BJ (cell line): Measurements from ENCODE around the gene AARS1. TPM values are rescaled to one million over a fixed set of nuclear protein-coding genes. Genes with fewer than 3 reads are reported as not detected.
A peak's percentile ranks its signal among the peaks of the same experiment; 100 is the strongest.

Experiments
- CTCF ChIA-PET: fragments of 350-600 bp; formaldehyde crosslinking; extraction: SDS; loops from one replicate; lab custom pipeline; 2021; ENCODE audit warnings: antibody characterized with exemption, inconsistent platforms; lab: Yijun Ruan, JAX
- POLR2A ChIA-PET: fragments of 300-600 bp; sonication (Branson Sonifier 250); formaldehyde crosslinking; extraction: SDS; loops from one replicate; lab custom pipeline; 2021; ENCODE audit warnings: antibody characterized with exemption; lab: Charles Lee
- DNase-seq: peaks from one replicate; pipeline ENCODE4 v3.0.0-alpha.2; 2011; ENCODE audit warnings: low read depth
- H3K27me3 ChIP-seq: 2 replicates; pipeline ENCODE4 v1.6.0; 2011; ENCODE audit warnings: low read length; ENCODE audit not compliant: control insufficient read depth, insufficient read depth
- H3K36me3 ChIP-seq: 2 replicates; pipeline ENCODE4 v1.5.1; 2011; ENCODE audit warnings: low read length; ENCODE audit not compliant: control insufficient read depth, insufficient read depth
- H3K4me3 ChIP-seq: 2 replicates; pipeline ENCODE4 v1.5.1; 2011; ENCODE audit warnings: low read depth, mild to moderate bottlenecking, control low read depth, low read length
- polyA plus RNA-seq: library from polyadenylated mRNA; depleted of rRNA; stranded (reverse); fragments of >200 nt; gene quantifications from 2 replicates; pipeline ENCODE4 v1.2.3, GENCODE V29; 2011
- TF ChIP-seq, protein P1 (sequence below): IDR thresholded peaks from 2 replicates; pipeline ENCODE4 v1.5.1; 2011; ENCODE audit warnings: low read depth, mild to moderate bottlenecking, control low read depth, inconsistent platforms, low read length, moderate library complexity; ENCODE audit not compliant: insufficient read depth

AARS1 gene
- polyA plus RNA-seq, 1 experiment: 234 TPM

DNA sequence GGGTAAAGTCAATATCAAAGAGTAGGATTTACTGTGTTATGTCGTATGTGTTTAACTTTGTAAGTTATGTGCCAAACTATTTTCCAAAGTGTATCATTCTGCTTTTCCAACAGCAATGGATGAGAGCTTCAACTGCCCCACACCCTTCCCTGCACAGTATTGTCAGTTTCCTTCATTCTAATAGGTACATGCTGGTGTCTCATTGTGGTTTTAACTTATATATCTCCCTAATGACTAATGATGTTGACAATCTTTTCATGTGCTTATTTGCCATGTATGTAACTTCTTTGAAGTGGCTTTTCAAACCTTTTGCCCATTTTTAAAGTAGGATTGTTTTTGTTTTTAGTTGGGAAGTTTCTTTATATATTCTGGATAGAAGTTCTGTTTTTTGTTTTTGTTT lies 13.4 kb upstream of the AARS1 start:
- POLR2A ChIA-PET: no interaction called here
- H3K4me3 ChIP-seq: no peak overlapping the region
- no peak for DNase-seq
- 0 out of 2 replicates have a peak, but pooled peaks cover 1% of the 10 kb centered on the region for H3K36me3 ChIP-seq
- no peaks in the 10 kb centered on the region for H3K27me3 ChIP-seq
- TF ChIP-seq, protein P1, sequence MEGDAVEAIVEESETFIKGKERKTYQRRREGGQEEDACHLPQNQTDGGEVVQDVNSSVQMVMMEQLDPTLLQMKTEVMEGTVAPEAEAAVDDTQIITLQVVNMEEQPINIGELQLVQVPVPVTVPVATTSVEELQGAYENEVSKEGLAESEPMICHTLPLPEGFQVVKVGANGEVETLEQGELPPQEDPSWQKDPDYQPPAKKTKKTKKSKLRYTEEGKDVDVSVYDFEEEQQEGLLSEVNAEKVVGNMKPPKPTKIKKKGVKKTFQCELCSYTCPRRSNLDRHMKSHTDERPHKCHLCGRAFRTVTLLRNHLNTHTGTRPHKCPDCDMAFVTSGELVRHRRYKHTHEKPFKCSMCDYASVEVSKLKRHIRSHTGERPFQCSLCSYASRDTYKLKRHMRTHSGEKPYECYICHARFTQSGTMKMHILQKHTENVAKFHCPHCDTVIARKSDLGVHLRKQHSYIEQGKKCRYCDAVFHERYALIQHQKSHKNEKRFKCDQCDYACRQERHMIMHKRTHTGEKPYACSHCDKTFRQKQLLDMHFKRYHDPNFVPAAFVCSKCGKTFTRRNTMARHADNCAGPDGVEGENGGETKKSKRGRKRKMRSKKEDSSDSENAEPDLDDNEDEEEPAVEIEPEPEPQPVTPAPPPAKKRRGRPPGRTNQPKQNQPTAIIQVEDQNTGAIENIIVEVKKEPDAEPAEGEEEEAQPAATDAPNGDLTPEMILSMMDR: no peak
- CTCF ChIA-PET: no interaction called here

DNA sequence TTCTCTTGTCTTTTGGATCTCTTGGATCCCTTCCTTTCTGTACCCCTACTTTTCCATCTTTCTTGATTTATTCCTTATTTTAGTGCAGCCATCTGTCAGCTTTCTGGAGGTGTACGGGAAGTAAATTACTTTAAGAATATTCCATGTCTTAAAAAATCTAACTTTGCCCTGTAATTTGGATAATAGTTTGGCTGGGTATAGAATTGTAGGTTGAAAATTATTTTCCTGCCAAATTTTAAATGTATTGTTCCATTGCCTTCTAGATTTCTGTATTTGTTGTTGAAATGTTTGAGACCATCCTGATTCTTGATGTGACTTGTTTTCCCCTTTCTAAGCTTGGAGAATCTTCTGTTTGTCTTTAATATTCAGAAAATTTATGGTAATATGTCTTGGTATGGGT lies 11.8 kb upstream of the AARS1 start:
- TF ChIP-seq, protein P1: no peak
- no peak overlapping the region for H3K4me3 ChIP-seq
- 0 out of 2 replicates have a peak, but pooled peaks cover 1% of the 10 kb centered on the region for H3K36me3 ChIP-seq
- POLR2A ChIA-PET: no interaction called here
- H3K27me3 ChIP-seq: no peaks in the 10 kb centered on the region
- no peak for DNase-seq
- CTCF ChIA-PET: interaction anchor here (0.6 to 1.0 kb wide), 2 partner anchors 8 to 125 kb away, joined by 3 to 4 read pairs; no protein-coding TSS in a partner anchor

DNA sequence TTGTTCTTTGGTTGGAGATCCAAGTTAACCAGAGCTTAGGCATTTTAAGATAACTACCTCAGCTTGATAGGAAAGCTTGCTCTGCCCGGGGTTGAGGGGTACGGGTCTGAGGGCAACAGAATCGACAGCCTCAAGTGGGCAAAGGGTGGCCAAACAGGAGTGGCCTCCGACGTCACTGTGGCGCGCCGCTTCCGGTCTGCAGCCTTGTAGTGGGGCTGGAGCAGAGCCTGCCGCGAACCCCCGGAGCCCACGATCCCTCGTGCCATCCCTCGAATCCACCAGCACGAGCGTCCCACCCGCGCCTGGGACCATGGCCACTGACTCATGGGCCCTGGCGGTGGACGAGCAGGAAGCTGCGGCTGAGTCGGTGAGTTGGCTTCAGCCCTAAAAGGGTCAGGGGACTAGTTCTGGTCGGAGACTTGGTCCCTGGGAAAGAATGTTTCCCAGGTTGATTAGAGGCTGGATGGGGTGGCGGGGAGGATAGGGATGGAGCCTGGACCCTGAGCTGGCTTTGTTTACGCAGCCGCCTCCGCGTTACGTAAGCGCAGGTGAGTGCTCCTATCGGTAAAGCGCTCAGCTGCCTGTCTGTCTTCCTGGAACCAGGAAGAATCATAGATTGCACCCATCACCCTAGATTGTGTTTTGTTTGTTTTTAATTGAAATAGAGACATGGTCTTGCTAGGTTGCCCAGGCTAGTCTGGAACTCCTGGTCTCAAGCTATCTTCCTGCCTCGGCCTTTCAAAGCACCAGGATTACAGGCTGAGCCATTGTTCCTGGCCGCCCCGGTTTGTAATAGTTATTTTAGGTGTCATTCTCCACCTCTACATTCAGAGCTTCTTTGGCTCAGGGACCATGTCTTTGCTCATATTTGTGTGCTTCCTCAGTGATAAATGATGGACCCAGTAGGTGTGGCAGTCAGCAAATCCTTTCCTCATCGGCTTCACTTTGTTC lies 10.0 kb upstream of the AARS1 start, which contains the start of gene DDX19B:
TSS of gene DDX19B (plus strand) at position 199 of the 951 bp plus-strand sequence. CDS start at position 311, 112 bp downstream.
- POLR2A ChIA-PET: interaction anchor here (0.6 kb wide), 1 partner anchor 14 kb away, joined by 3 read pairs; no protein-coding TSS in a partner anchor
- DNase-seq: no peak
- H3K36me3 ChIP-seq: 0 out of 2 replicates have a peak, but pooled peaks cover 1% of the 10 kb centered on the region
- H3K27me3 ChIP-seq: no peaks in the 10 kb centered on the region
- TF ChIP-seq, protein P1: no peak
- H3K4me3 ChIP-seq: peak within 1 kb of the TSS; percentile 87
- CTCF ChIA-PET: interaction anchor here (0.9 to 1.8 kb wide), 4 partner anchors 11 to 48 kb away, joined by 3 to 6 read pairs (median 4); partner anchors contain the start of gene EXOSC6

DNA sequence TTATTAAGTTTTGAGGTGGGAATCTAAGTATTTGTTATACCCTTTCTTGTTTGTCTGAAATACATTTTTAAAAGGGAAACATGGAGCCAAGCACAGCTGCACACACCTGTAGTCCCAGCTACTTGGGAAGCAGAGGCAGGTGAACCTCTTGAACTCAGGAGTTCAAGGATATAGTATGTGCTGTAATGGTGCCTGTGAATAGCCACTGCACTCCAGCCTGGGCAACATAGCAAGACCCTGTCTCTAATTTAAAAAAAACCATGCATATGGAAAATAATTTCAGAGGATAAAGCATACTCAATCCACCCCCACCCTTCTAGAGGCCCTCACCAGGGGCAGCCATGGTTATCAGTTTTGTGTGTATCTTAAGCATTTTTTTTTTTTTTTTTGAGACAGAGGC lies 6.3 kb upstream of the AARS1 start:
- POLR2A ChIA-PET: no interaction called here

More for the DNA sequence above, 6.3 kb upstream of the AARS1 start:
- Histone ChIP-seq H3K4me3 (no peak overlapping the region), H3K27me3 (no peaks in the 10 kb centered on the region), H3K36me3 (no peaks in the 10 kb centered on the region)
- CTCF ChIA-PET: no interaction called here
- DNase-seq: no peak
- TF ChIP-seq, protein P1: no peak
